Colonic mucosa (tissue), 4 donors: ENCODE measurements around the gene RAD9A. TPM values are rescaled to one million over a fixed set of nuclear protein-coding genes. Genes with fewer than 3 reads are reported as not detected.

Source experiments
- DNase-seq: peaks from one replicate; pipeline ENCODE4 v3.0.0-alpha.2; 2020
- H3K27ac ChIP-seq: fragments of 200-600 bp; one replicate; pipeline ENCODE4 v1.8.0; 2021
- H3K27me3 ChIP-seq: fragments of 200-600 bp; one replicate; pipeline ENCODE4 v1.8.0; 2021
- H3K36me3 ChIP-seq: fragments of 200-600 bp; one replicate; pipeline ENCODE4 v1.8.0; 2021
- H3K4me1 ChIP-seq: fragments of 200-600 bp; one replicate; pipeline ENCODE4 v1.8.0; 2021; ENCODE audit warnings: mild to moderate bottlenecking
- H3K4me3 ChIP-seq: fragments of 200-600 bp; one replicate; pipeline ENCODE4 v1.8.0; 2021
- H3K9ac ChIP-seq, 2 donors: one replicate each; pipeline ENCODE4 v1.7.0; 2013; ENCODE audit warnings: control low read depth in 2 of 2, low read depth in 2 of 2, low read length in 2 of 2
- H3K9me3 ChIP-seq: fragments of 200-600 bp; one replicate; pipeline ENCODE4 v1.8.0; 2021
- CTCF ChIP-seq: fragments of 200-600 bp; IDR thresholded peaks from one replicate; pipeline ENCODE4 v1.8.0; 2022; ENCODE audit warnings: antibody characterized with exemption, mild to moderate bottlenecking
- intact Hi-C: fragments of 100-400 bp; cut with DNase I; formaldehyde crosslinking; loops from one replicate; pipeline ENCODE4 v1.14.1; 2022
- total RNA-seq, 2 donors: library from RNA; stranded (reverse); fragmentation: NEBNext Ultra II Directional in 1 of 2; extraction: Animal tissue kit (Norgen Biotek cat#: 25700) in 1 of 2; gene quantifications; one replicate each; pipeline ENCODE4 v1.2.1, GENCODE V29; 2021
- donor health status: healthy.
- donor health status: DM: no; HTN: no; CAD: no.
- donor health status: DM: no; HTN: no; CAD: no.

RAD9A gene
- total RNA-seq, 2 donors from 2014 or later = 21.8 to 35.1 TPM

- no peak for DNase-seq
- Histone ChIP-seq H3K9ac (peak overlapping the region in 1 of 2 donors; percentile 26), H3K27ac (no peak overlapping the region), H3K4me3 (no peak overlapping the region), H3K27me3 (no peaks in the 10 kb centered on the region), H3K36me3 (no peaks in the 10 kb centered on the region), H3K9me3 (no peaks in the 10 kb centered on the region), H3K4me1 (no peaks in the 10 kb centered on the region)
- intact Hi-C loops = no loop called here
- no peak for TF ChIP-seq CTCF
Observed at GRCh38 chr11:67406420-67406968, 14.7 kb downstream of the RAD9A start.

GRCh38 chr11:67406969-67407687, 15.3 kb downstream of the RAD9A start:
- Histone ChIP-seq H3K27me3 (no peaks in the 10 kb centered on the region), H3K4me3 (no peak overlapping the region), H3K9ac (peak overlapping the region in 1 of 2 donors; percentile 50), H3K4me1 (no peaks in the 10 kb centered on the region), H3K27ac (no peak overlapping the region), H3K9me3 (no peaks in the 10 kb centered on the region), H3K36me3 (no peaks in the 10 kb centered on the region)
- TF ChIP-seq CTCF = no peak
- DNase-seq = no peak
- intact Hi-C loops = no loop called here

- H3K4me1 ChIP-seq = no peaks in the 10 kb centered on the region
- TF ChIP-seq CTCF = no peak
- DNase-seq = no peak
- peak overlapping the region; percentile 16 to 50 for H3K9ac ChIP-seq
- peak overlapping the region; percentile 27 for H3K27ac ChIP-seq
- H3K4me3 ChIP-seq = no peak overlapping the region
- H3K9me3 ChIP-seq = no peaks in the 10 kb centered on the region
- H3K36me3 ChIP-seq = no peaks in the 10 kb centered on the region
- no peaks in the 10 kb centered on the region for H3K27me3 ChIP-seq
- intact Hi-C loops = no loop called here
Observed at GRCh38 chr11:67407688-67408163, 15.9 kb downstream of the RAD9A start.

GRCh38 chr11:67408437-67409200, 16.8 kb downstream of the RAD9A start:
- intact Hi-C loops = no loop called here
- no peaks in the 10 kb centered on the region for H3K9me3 ChIP-seq
- no peaks in the 10 kb centered on the region for H3K36me3 ChIP-seq
- H3K9ac ChIP-seq = peak overlapping the region; percentile 26 to 63
- no peak overlapping the region for H3K4me3 ChIP-seq
- DNase-seq = no peak
- peak overlapping the region; percentile 27 for H3K27ac ChIP-seq
- H3K27me3 ChIP-seq = no peaks in the 10 kb centered on the region
- TF ChIP-seq CTCF = no peak
- H3K4me1 ChIP-seq = no peaks in the 10 kb centered on the region

GRCh38 chr11:67409261-67409666, 17.5 kb downstream of the RAD9A start:
- TF ChIP-seq CTCF = no peak
- H3K27ac ChIP-seq = peak overlapping the region; percentile 20
- no peak for DNase-seq
- H3K4me3 ChIP-seq = no peak overlapping the region
- intact Hi-C loops = no loop called here
- no peaks in the 10 kb centered on the region for H3K36me3 ChIP-seq
- H3K4me1 ChIP-seq = no peaks in the 10 kb centered on the region
- H3K9me3 ChIP-seq = no peaks in the 10 kb centered on the region
- no peaks in the 10 kb centered on the region for H3K27me3 ChIP-seq
- peak overlapping the region; percentile 26 to 63 for H3K9ac ChIP-seq
